ENCODE data around the gene COL4A3.

COL4A3 gene

GRCh38 chr2:227146456-227146855 lies 18.0 kb upstream of the COL4A3 start:
- H3K4me1 ChIP-seq (ENCODE audit: insufficient read depth, low read length) = no peaks in the 10 kb centered on the region
- no peaks in the 10 kb centered on the region for H3K36me3 ChIP-seq (ENCODE audit: insufficient read depth, low read length)
- no peaks in the 10 kb centered on the region for H3K27me3 ChIP-seq (ENCODE audit: insufficient read depth, low read length)
- H3K9me3 ChIP-seq (ENCODE audit: low read length) = no peaks in the 10 kb centered on the region
- H2AFZ ChIP-seq (ENCODE audit: low read depth, low read length) = no peak overlapping the region
- no peak overlapping the region for H3K4me3 ChIP-seq (ENCODE audit: low read length)

GRCh38 chr2:227147023-227147422 lies 17.4 kb upstream of the COL4A3 start:
- H3K4me3 ChIP-seq (ENCODE audit: low read length) = no peak overlapping the region
- no peaks in the 10 kb centered on the region for H3K4me1 ChIP-seq (ENCODE audit: insufficient read depth, low read length)
- H2AFZ ChIP-seq (ENCODE audit: low read depth, low read length) = no peak overlapping the region
- H3K36me3 ChIP-seq (ENCODE audit: insufficient read depth, low read length) = no peaks in the 10 kb centered on the region
- H3K9me3 ChIP-seq (ENCODE audit: low read length) = no peaks in the 10 kb centered on the region
- no peaks in the 10 kb centered on the region for H3K27me3 ChIP-seq (ENCODE audit: insufficient read depth, low read length)

- Histone ChIP-seq H2AFZ (ENCODE audit: low read depth, low read length) (no peak overlapping the region), H3K27me3 (ENCODE audit: insufficient read depth, low read length) (no peaks in the 10 kb centered on the region)
Measured at GRCh38 chr2:227148106-227148505, 16.3 kb upstream of the COL4A3 start.

GRCh38 chr2:227150222-227150936 lies 14.0 kb upstream of the COL4A3 start:
- Histone ChIP-seq H3K36me3 (ENCODE audit: insufficient read depth, low read length) (no peaks in the 10 kb centered on the region), H3K4me3 (ENCODE audit: low read length) (no peak overlapping the region), H3K4me1 (ENCODE audit: insufficient read depth, low read length) (no peaks in the 10 kb centered on the region), H2AFZ (ENCODE audit: low read depth, low read length) (no peak overlapping the region), H3K27me3 (ENCODE audit: insufficient read depth, low read length) (no peaks in the 10 kb centered on the region), H3K9me3 (ENCODE audit: low read length) (no peaks in the 10 kb centered on the region)

More at GRCh38 chr2:227148106-227148505, 16.3 kb upstream of the COL4A3 start:
- Histone ChIP-seq H3K9me3 (ENCODE audit: low read length) (no peaks in the 10 kb centered on the region), H3K4me3 (ENCODE audit: low read length) (no peak overlapping the region), H3K36me3 (ENCODE audit: insufficient read depth, low read length) (no peaks in the 10 kb centered on the region), H3K4me1 (ENCODE audit: insufficient read depth, low read length) (no peaks in the 10 kb centered on the region)

GRCh38 chr2:227152093-227152766 lies 12.2 kb upstream of the COL4A3 start:
- Histone ChIP-seq H3K4me3 (ENCODE audit: low read length) (no peak overlapping the region), H3K36me3 (ENCODE audit: insufficient read depth, low read length) (no peaks in the 10 kb centered on the region), H3K4me1 (ENCODE audit: insufficient read depth, low read length) (no peaks in the 10 kb centered on the region)

GRCh38 chr2:227153307-227153706 lies 11.1 kb upstream of the COL4A3 start:
- H3K36me3 ChIP-seq (ENCODE audit: insufficient read depth, low read length) = no peaks in the 10 kb centered on the region
- H3K9me3 ChIP-seq (ENCODE audit: low read length) = no peaks in the 10 kb centered on the region
- no peak overlapping the region for H3K4me3 ChIP-seq (ENCODE audit: low read length)
- no peaks in the 10 kb centered on the region for H3K27me3 ChIP-seq (ENCODE audit: insufficient read depth, low read length)
- no peak overlapping the region for H2AFZ ChIP-seq (ENCODE audit: low read depth, low read length)
- H3K4me1 ChIP-seq (ENCODE audit: insufficient read depth, low read length) = no peaks in the 10 kb centered on the region

More at GRCh38 chr2:227152093-227152766, 12.2 kb upstream of the COL4A3 start:
- Histone ChIP-seq H3K9me3 (ENCODE audit: low read length) (no peaks in the 10 kb centered on the region), H3K27me3 (ENCODE audit: insufficient read depth, low read length) (no peaks in the 10 kb centered on the region), H2AFZ (ENCODE audit: low read depth, low read length) (no peak overlapping the region)

GRCh38 chr2:227153758-227154486 lies 10.5 kb upstream of the COL4A3 start:
- Histone ChIP-seq H3K4me1 (ENCODE audit: insufficient read depth, low read length) (no peaks in the 10 kb centered on the region), H3K9me3 (ENCODE audit: low read length) (no peaks in the 10 kb centered on the region), H3K27me3 (ENCODE audit: insufficient read depth, low read length) (no peaks in the 10 kb centered on the region), H2AFZ (ENCODE audit: low read depth, low read length) (no peak overlapping the region), H3K36me3 (ENCODE audit: insufficient read depth, low read length) (no peaks in the 10 kb centered on the region), H3K4me3 (ENCODE audit: low read length) (no peak overlapping the region)

- Histone ChIP-seq H3K4me3 (ENCODE audit: low read length) (no peak overlapping the region), H3K9me3 (ENCODE audit: low read length) (no peaks in the 10 kb centered on the region), H3K27me3 (ENCODE audit: insufficient read depth, low read length) (peaks cover 2% of the 10 kb centered on the region), H3K4me1 (ENCODE audit: insufficient read depth, low read length) (no peaks in the 10 kb centered on the region), H3K36me3 (ENCODE audit: insufficient read depth, low read length) (no peaks in the 10 kb centered on the region), H2AFZ (ENCODE audit: low read depth, low read length) (no peak overlapping the region)
Measured at GRCh38 chr2:227154986-227155774, 9.2 kb upstream of the COL4A3 start.

GRCh38 chr2:227160164-227160563 lies 4.3 kb upstream of the COL4A3 start:
- Histone ChIP-seq H3K4me3 (ENCODE audit: low read length) (no peak overlapping the region), H3K36me3 (ENCODE audit: insufficient read depth, low read length) (no peaks in the 10 kb centered on the region), H3K27me3 (ENCODE audit: insufficient read depth, low read length) (peaks cover 41% of the 10 kb centered on the region), H2AFZ (ENCODE audit: low read depth, low read length) (no peak overlapping the region), H3K4me1 (ENCODE audit: insufficient read depth, low read length) (peaks cover 14% of the 10 kb centered on the region), H3K9me3 (ENCODE audit: low read length) (no peaks in the 10 kb centered on the region)

GRCh38 chr2:227161947-227162346 lies 2.5 kb upstream of the COL4A3 start:
- H3K4me1 ChIP-seq (ENCODE audit: insufficient read depth, low read length) = peaks cover 14% of the 10 kb centered on the region
- no peak overlapping the region for H2AFZ ChIP-seq (ENCODE audit: low read depth, low read length)
- no peaks in the 10 kb centered on the region for H3K36me3 ChIP-seq (ENCODE audit: insufficient read depth, low read length)
- no peaks in the 10 kb centered on the region for H3K9me3 ChIP-seq (ENCODE audit: low read length)
- peaks cover 59% of the 10 kb centered on the region for H3K27me3 ChIP-seq (ENCODE audit: insufficient read depth, low read length)
- no peak overlapping the region for H3K4me3 ChIP-seq (ENCODE audit: low read length)

GRCh38 chr2:227163485-227163997 lies 883 bp upstream of the COL4A3 start:
- peaks cover 67% of the 10 kb centered on the region for H3K27me3 ChIP-seq (ENCODE audit: insufficient read depth, low read length)
- H3K9me3 ChIP-seq (ENCODE audit: low read length) = no peaks in the 10 kb centered on the region
- H2AFZ ChIP-seq (ENCODE audit: low read depth, low read length) = peak overlapping the region; percentile 63
- no peak overlapping the region for H3K4me3 ChIP-seq (ENCODE audit: low read length)
- H3K4me1 ChIP-seq (ENCODE audit: insufficient read depth, low read length) = peaks cover 14% of the 10 kb centered on the region
- no peaks in the 10 kb centered on the region for H3K36me3 ChIP-seq (ENCODE audit: insufficient read depth, low read length)

- Histone ChIP-seq H3K27me3 (ENCODE audit: insufficient read depth, low read length) (peaks cover 67% of the 10 kb centered on the region), H3K4me3 (ENCODE audit: low read length) (peak overlapping the region; percentile 6), H2AFZ (ENCODE audit: low read depth, low read length) (peak overlapping the region; percentile 63), H3K4me1 (ENCODE audit: insufficient read depth, low read length) (peaks cover 14% of the 10 kb centered on the region), H3K9me3 (ENCODE audit: low read length) (no peaks in the 10 kb centered on the region), H3K36me3 (ENCODE audit: insufficient read depth, low read length) (no peaks in the 10 kb centered on the region)
Measured at GRCh38 chr2:227164763-227165291, 403 bp downstream of the COL4A3 start.
